ENCODE measurements around the gene NFKB2. TPM values are rescaled to one million over a fixed set of nuclear protein-coding genes. Genes with fewer than 3 reads are reported as not detected.

NFKB2 gene
- total RNA-seq, 2 donors from 2014 or later: 29.3 to 44.5 TPM

- no peak overlapping the region for H3K9ac ChIP-seq (ENCODE audit: low read depth in 2 of 2, low read length in 2 of 2)
Measured at GRCh38 chr10:102423372-102423968, 28.0 kb downstream of the NFKB2 start.

GRCh38 chr10:102424145-102424544 lies 28.6 kb downstream of the NFKB2 start:
- no peak for TF ChIP-seq CTCF (IDR thresholded peaks at IDR 0.05)
- no peak overlapping the region for H3K4me3 ChIP-seq
- H3K27ac ChIP-seq: no peak overlapping the region
- H3K27me3 ChIP-seq: no peaks in the 10 kb centered on the region
- H3K36me3 ChIP-seq: no peaks in the 10 kb centered on the region
- H3K4me1 ChIP-seq: peaks cover 15% of the 10 kb centered on the region
- no peak for DNase-seq
- H3K9ac ChIP-seq (ENCODE audit: low read depth in 2 of 2, low read length in 2 of 2): no peak overlapping the region
- intact Hi-C loops (cut with DNase I): loop anchor here (5.0 kb wide), 1 partner anchor 58 kb away; no protein-coding TSS in a partner anchor
- no peaks in the 10 kb centered on the region for H3K9me3 ChIP-seq

More at GRCh38 chr10:102423372-102423968, 28.0 kb downstream of the NFKB2 start:
- DNase-seq: no peak
- intact Hi-C loops (cut with DNase I): loop anchor here (5.0 kb wide), 1 partner anchor 59 kb away; no protein-coding TSS in a partner anchor
- no peak for TF ChIP-seq CTCF (IDR thresholded peaks at IDR 0.05)
- no peaks in the 10 kb centered on the region for H3K9me3 ChIP-seq
- no peaks in the 10 kb centered on the region for H3K27me3 ChIP-seq
- no peaks in the 10 kb centered on the region for H3K36me3 ChIP-seq
- no peak overlapping the region for H3K27ac ChIP-seq
- no peak overlapping the region for H3K4me3 ChIP-seq
- H3K4me1 ChIP-seq: peaks cover 15% of the 10 kb centered on the region

- no peak overlapping the region for H3K27ac ChIP-seq
- H3K9ac ChIP-seq (ENCODE audit: low read depth in 2 of 2, low read length in 2 of 2): no peak overlapping the region
- H3K36me3 ChIP-seq: no peaks in the 10 kb centered on the region
- no peaks in the 10 kb centered on the region for H3K27me3 ChIP-seq
- intact Hi-C loops (cut with DNase I): loop anchor here (5.0 kb wide), 1 partner anchor 57 kb away; no protein-coding TSS in a partner anchor
- no peak for TF ChIP-seq CTCF (IDR thresholded peaks at IDR 0.05)
- H3K4me3 ChIP-seq: no peak overlapping the region
- DNase-seq: no peak
- H3K9me3 ChIP-seq: no peaks in the 10 kb centered on the region
- peaks cover 8% of the 10 kb centered on the region for H3K4me1 ChIP-seq
Measured at GRCh38 chr10:102424916-102425315, 29.4 kb downstream of the NFKB2 start.

GRCh38 chr10:102425444-102425843 lies 29.9 kb downstream of the NFKB2 start:
- Histone ChIP-seq H3K27ac (no peak overlapping the region), H3K36me3 (no peaks in the 10 kb centered on the region), H3K4me1 (peaks cover 4% of the 10 kb centered on the region), H3K9ac (ENCODE audit: low read depth in 2 of 2, low read length in 2 of 2) (no peak overlapping the region), H3K27me3 (no peaks in the 10 kb centered on the region), H3K9me3 (no peaks in the 10 kb centered on the region), H3K4me3 (no peak overlapping the region)
- intact Hi-C loops (cut with DNase I): no loop called here
- DNase-seq: no peak
- TF ChIP-seq CTCF (IDR thresholded peaks at IDR 0.05): no peak

- intact Hi-C loops (cut with DNase I): no loop called here
- DNase-seq: no peak
- no peak overlapping the region for H3K9ac ChIP-seq (ENCODE audit: low read depth in 2 of 2, low read length in 2 of 2)
- no peak overlapping the region for H3K4me3 ChIP-seq
- H3K9me3 ChIP-seq: no peaks in the 10 kb centered on the region
- H3K36me3 ChIP-seq: no peaks in the 10 kb centered on the region
- H3K4me1 ChIP-seq: peaks cover 7% of the 10 kb centered on the region
- no peak for TF ChIP-seq CTCF (IDR thresholded peaks at IDR 0.05)
- no peaks in the 10 kb centered on the region for H3K27me3 ChIP-seq
- no peak overlapping the region for H3K27ac ChIP-seq
Measured at GRCh38 chr10:102426803-102427287, 31.3 kb downstream of the NFKB2 start.
